Measurements from ENCODE around the gene NFIC. TPM values are rescaled to one million over a fixed set of nuclear protein-coding genes. Genes with fewer than 3 reads are reported as not detected.
A peak's percentile ranks its signal among the peaks of the same experiment; 100 is the strongest.

NFIC gene
- polyA plus RNA-seq, 4 donors, result 4.5 to 37.9 (median 8.2) TPM

DNA sequence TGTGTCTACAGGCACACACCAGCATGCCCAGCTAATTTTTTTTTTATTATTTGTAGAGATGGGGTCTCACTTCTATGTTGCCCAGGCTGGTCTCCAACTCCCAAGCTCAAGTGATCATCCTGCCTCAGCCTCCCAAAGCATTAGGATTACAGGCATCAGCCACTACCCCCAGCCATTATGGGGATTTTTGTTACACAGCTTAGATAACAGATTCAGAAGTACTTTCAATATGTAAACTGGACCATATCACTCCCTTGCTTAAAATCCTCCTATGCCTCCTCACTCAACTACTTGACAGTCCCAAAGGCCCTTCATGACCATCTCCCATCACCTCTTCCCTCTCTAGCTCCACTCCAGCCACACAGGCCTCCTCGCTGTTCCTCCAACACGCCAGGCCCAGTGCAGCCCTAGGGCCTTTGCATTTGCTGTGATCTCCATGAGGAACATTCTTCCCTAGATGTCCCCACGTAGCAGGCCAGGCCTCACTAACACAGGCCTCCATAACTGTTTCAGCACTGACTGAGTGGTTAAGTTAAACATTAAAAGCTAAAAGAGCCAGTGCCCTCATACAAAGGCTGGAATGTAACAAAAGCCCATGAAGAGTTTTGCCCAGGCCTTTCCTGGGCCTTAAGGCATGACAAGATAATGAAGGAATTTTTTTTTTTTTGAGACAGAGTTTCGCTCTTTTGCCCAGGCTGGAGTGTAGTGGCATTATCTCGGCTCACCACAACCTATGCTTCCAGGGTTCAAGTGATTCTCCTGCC lies 131.6 kb downstream of the NFIC start:
- Histone ChIP-seq H3K27ac (ENCODE audit: low read depth in 1 of 3, low read length in 2 of 3) (no peak overlapping the region), H3K9me3 (ENCODE audit: control insufficient read depth in 2 of 2, insufficient read depth in 1 of 2, low read depth in 1 of 2, low read length in 1 of 2) (no peaks in the 10 kb centered on the region), H3K27me3 (ENCODE audit: control insufficient read depth in 3 of 3, insufficient read depth in 3 of 3, low read length in 3 of 3) (no peaks in the 10 kb centered on the region), H3K4me1 (ENCODE audit: control insufficient read depth in 3 of 3, insufficient read depth in 2 of 3, low read depth in 1 of 3, low read length in 2 of 3) (peaks cover 0 to 4% (median 0%) of the 10 kb centered on the region in 3 donors), H3K4me3 (ENCODE audit: low read depth in 1 of 3, low read length in 3 of 3) (no peak overlapping the region), H3K36me3 (ENCODE audit: control insufficient read depth in 3 of 3, insufficient read depth in 2 of 3, low read depth in 1 of 3, low read length in 3 of 3) (peaks cover 0 to 49% (median 4%) of the 10 kb centered on the region in 3 donors)
- WGBS, 3 donors, result 96 to 98% (median 97%) methylated on average over 5 of the region's 5 CpGs
- no peak for FAIRE-seq
- no peak for DNase-seq

DNA sequence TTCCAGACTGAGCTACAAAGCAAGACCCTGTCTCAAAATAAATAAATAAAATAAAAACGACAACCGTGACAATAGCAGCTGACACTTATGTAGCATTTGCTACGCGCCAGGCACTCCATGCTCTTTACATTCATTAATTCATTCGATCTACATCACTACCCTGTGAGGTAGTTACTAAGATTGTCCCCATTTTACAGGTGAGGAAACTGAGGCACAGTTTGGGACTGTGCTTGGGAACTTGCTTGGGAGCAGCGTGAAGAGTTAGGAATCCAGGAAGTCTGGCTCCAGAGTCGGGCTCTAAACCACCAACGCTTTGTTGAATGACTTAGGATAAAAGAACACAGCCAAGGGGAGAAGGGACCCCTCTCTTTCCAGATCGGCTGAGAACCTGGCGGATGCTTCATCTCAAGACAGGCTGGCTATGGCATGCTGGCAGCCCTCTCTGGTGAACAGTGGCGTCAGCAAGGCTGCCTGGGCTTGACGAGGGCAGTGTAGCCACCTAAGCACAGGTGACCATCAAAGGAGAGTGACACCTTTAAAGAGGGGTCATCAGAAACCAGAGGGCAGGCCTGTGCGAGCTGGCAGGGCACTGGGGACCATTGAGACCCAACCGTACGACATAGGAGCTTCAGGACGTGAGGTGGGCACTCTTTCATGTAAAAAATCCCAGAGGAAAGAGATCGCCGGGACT lies 133.5 kb downstream of the NFIC start:
- Histone ChIP-seq H3K4me3 (ENCODE audit: low read depth in 1 of 3, low read length in 3 of 3) (peak overlapping the region; percentile 63 to 96 (median 66)), H3K27ac (ENCODE audit: low read depth in 1 of 3, low read length in 2 of 3) (peak overlapping the region; percentile 67 to 96 (median 86)), H3K36me3 (ENCODE audit: control insufficient read depth in 3 of 3, insufficient read depth in 2 of 3, low read depth in 1 of 3, low read length in 3 of 3) (peaks cover 0 to 32% (median 0%) of the 10 kb centered on the region in 3 donors), H3K4me1 (ENCODE audit: control insufficient read depth in 3 of 3, insufficient read depth in 2 of 3, low read depth in 1 of 3, low read length in 2 of 3) (peaks cover 0 to 4% (median 0%) of the 10 kb centered on the region in 3 donors), H3K9me3 (ENCODE audit: control insufficient read depth in 2 of 2, insufficient read depth in 1 of 2, low read depth in 1 of 2, low read length in 1 of 2) (no peaks in the 10 kb centered on the region), H3K27me3 (ENCODE audit: control insufficient read depth in 3 of 3, insufficient read depth in 3 of 3, low read length in 3 of 3) (no peaks in the 10 kb centered on the region)
- FAIRE-seq (no peak), DNase-seq (no peak)
- WGBS, 3 donors, result 23 to 24% (median 23%) methylated on average over 18 of the region's 18 CpGs

GRCh38 chr19:3500429-3501101 lies 134.2 kb downstream of the NFIC start, which contains the start of gene DOHH:
DOHH (minus strand) TSS chr19:3500674; CDS start chr19:3496814, 3,860 bp downstream.
- no peaks in the 10 kb centered on the region for H3K9me3 ChIP-seq (ENCODE audit: control insufficient read depth in 2 of 2, insufficient read depth in 1 of 2, low read depth in 1 of 2, low read length in 1 of 2)
- peaks cover 0 to 25% (median 0%) of the 10 kb centered on the region in 3 donors for H3K36me3 ChIP-seq (ENCODE audit: control insufficient read depth in 3 of 3, insufficient read depth in 2 of 3, low read depth in 1 of 3, low read length in 3 of 3)
- peak; percentile 98 to 99 for DNase-seq
- no peaks in the 10 kb centered on the region for H3K27me3 ChIP-seq (ENCODE audit: control insufficient read depth in 3 of 3, insufficient read depth in 3 of 3, low read length in 3 of 3)
- peak within 1 kb of the TSS; percentile 63 to 96 (median 66) for H3K4me3 ChIP-seq (ENCODE audit: low read depth in 1 of 3, low read length in 3 of 3)
- WGBS, 3 donors, result 0% methylated on average over 41 to 52 of the region's 52 CpGs
- peak within 1 kb of the TSS; percentile 67 to 96 (median 86) for H3K27ac ChIP-seq (ENCODE audit: low read depth in 1 of 3, low read length in 2 of 3)
- H3K4me1 ChIP-seq (ENCODE audit: control insufficient read depth in 3 of 3, insufficient read depth in 2 of 3, low read depth in 1 of 3, low read length in 2 of 3), result peaks cover 0 to 4% (median 0%) of the 10 kb centered on the region in 3 donors
- FAIRE-seq, result no peak

- DNase-seq (no peak), FAIRE-seq (no peak)
- Histone ChIP-seq H3K4me3 (ENCODE audit: low read depth in 1 of 3, low read length in 3 of 3) (no peak overlapping the region), H3K27ac (ENCODE audit: low read depth in 1 of 3, low read length in 2 of 3) (no peak overlapping the region), H3K4me1 (ENCODE audit: control insufficient read depth in 3 of 3, insufficient read depth in 2 of 3, low read depth in 1 of 3, low read length in 2 of 3) (peaks cover 0 to 4% (median 0%) of the 10 kb centered on the region in 3 donors), H3K27me3 (ENCODE audit: control insufficient read depth in 3 of 3, insufficient read depth in 3 of 3, low read length in 3 of 3) (no peaks in the 10 kb centered on the region), H3K9me3 (ENCODE audit: control insufficient read depth in 2 of 2, insufficient read depth in 1 of 2, low read depth in 1 of 2, low read length in 1 of 2) (no peaks in the 10 kb centered on the region), H3K36me3 (ENCODE audit: control insufficient read depth in 3 of 3, insufficient read depth in 2 of 3, low read depth in 1 of 3, low read length in 3 of 3) (peaks cover 0 to 13% (median 0%) of the 10 kb centered on the region in 3 donors)
- 86 to 92% (median 89%) methylated on average over 3 of the region's 3 CpGs for WGBS, 3 donors
Measured at GRCh38 chr19:3501780-3502179, 135.4 kb downstream of the NFIC start.

DNA sequence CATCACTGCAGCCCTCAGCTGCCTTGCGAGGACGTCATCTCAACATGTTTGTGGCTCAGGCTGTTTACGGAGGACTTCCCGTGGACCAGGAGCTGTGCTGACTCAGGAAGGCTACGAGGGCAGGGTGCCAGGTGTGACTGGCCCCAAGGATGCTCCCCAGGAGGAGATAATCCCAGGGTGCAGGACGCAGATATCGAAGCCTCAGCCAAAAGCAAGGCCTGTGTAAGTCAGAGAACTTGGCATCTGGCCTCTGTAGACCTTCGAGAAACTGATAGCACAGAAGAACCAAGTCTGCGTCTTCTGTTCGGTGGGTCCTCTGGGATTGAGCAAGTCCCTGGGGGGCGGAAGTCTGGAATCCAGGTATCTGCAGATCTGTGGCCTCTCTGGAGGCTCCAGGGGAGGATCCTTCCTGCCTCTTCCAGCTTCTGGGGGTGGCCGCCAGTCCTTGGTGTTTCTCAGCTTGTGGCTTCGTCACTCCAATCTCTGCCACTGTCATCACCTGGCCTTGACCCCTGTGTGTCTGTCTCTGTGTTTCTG lies 136.7 kb downstream of the NFIC start:
- H3K36me3 ChIP-seq (ENCODE audit: control insufficient read depth in 3 of 3, insufficient read depth in 2 of 3, low read depth in 1 of 3, low read length in 3 of 3), result peaks cover 0 to under 1% (median 0%) of the 10 kb centered on the region in 3 donors
- H3K9me3 ChIP-seq (ENCODE audit: control insufficient read depth in 2 of 2, insufficient read depth in 1 of 2, low read depth in 1 of 2, low read length in 1 of 2), result no peaks in the 10 kb centered on the region
- peaks cover 0 to 9% (median 0%) of the 10 kb centered on the region in 3 donors for H3K4me1 ChIP-seq (ENCODE audit: control insufficient read depth in 3 of 3, insufficient read depth in 2 of 3, low read depth in 1 of 3, low read length in 2 of 3)
- no peak overlapping the region for H3K27ac ChIP-seq (ENCODE audit: low read depth in 1 of 3, low read length in 2 of 3)
- WGBS, 3 donors, result 80 to 88% (median 84%) methylated on average over 13 of the region's 13 CpGs
- no peaks in the 10 kb centered on the region for H3K27me3 ChIP-seq (ENCODE audit: control insufficient read depth in 3 of 3, insufficient read depth in 3 of 3, low read length in 3 of 3)
- DNase-seq (no peak), FAIRE-seq (no peak)
- no peak overlapping the region for H3K4me3 ChIP-seq (ENCODE audit: low read depth in 1 of 3, low read length in 3 of 3)

- no peak overlapping the region for H3K4me3 ChIP-seq (ENCODE audit: low read depth in 1 of 3, low read length in 3 of 3)
- peaks cover 0 to 16% (median 4%) of the 10 kb centered on the region in 3 donors for H3K4me1 ChIP-seq (ENCODE audit: control insufficient read depth in 3 of 3, insufficient read depth in 2 of 3, low read depth in 1 of 3, low read length in 2 of 3)
- no peak overlapping the region for H3K27ac ChIP-seq (ENCODE audit: low read depth in 1 of 3, low read length in 2 of 3)
- no peaks in the 10 kb centered on the region for H3K9me3 ChIP-seq (ENCODE audit: control insufficient read depth in 2 of 2, insufficient read depth in 1 of 2, low read depth in 1 of 2, low read length in 1 of 2)
- H3K36me3 ChIP-seq (ENCODE audit: control insufficient read depth in 3 of 3, insufficient read depth in 2 of 3, low read depth in 1 of 3, low read length in 3 of 3), result peaks cover under 1 to 16% (median 2%) of the 10 kb centered on the region in 3 donors
- peak in 1 of 2 donors; percentile 22 for DNase-seq
- WGBS, 3 donors, result 77 to 89% (median 83%) methylated on average over 5 of the region's 5 CpGs
- H3K27me3 ChIP-seq (ENCODE audit: control insufficient read depth in 3 of 3, insufficient read depth in 3 of 3, low read length in 3 of 3), result no peaks in the 10 kb centered on the region
- no peak for FAIRE-seq
Measured at GRCh38 chr19:3504735-3505134, 138.4 kb downstream of the NFIC start.

DNA sequence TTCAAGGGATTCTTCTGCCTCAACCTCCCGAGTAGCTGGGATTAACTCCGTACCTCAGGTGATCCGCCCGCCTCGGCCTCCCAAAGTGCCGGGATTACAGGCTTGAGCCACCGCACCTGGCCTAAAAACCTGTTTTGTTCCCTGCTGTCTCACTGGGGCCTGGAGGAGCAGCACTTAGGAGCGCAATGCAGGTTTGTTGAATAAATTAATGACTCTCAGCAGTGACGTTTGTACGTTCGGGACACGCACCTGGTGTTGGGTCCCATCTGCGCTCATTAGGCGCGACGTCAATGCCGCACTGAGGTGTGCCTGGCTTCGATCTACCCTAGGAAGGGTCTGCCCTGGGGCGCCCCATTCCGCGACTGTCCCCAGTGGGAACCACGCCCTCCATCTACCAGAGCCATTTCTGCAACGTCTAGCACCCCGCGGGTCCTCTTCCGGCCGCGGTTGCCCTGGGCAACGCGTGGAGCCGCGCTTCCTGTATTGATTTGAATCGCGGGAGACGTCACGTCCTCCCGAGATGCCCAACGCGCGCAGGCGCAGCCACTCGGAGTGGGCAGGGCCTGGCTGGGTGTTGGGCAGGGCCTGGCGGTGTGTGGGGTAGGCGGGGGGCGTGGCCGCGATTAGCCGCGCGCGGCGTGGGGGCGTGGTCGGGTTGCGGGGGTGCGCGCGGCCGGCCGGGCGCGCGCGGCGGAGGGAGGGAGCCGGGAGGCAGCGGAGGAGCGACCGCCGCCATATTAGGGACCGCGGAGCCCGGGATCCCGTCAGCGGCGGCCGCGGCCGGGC lies 139.4 kb downstream of the NFIC start, which contains the start of gene FZR1:
TSS of gene FZR1 (plus strand) at position 714 of the 786 bp plus-strand sequence. CDS start 16,679 bp downstream, outside the sequence.
- Histone ChIP-seq H3K36me3 (ENCODE audit: control insufficient read depth in 3 of 3, insufficient read depth in 2 of 3, low read depth in 1 of 3, low read length in 3 of 3) (peaks cover 2 to 26% (median 2%) of the 10 kb centered on the region in 3 donors), H3K9me3 (ENCODE audit: control insufficient read depth in 2 of 2, insufficient read depth in 1 of 2, low read depth in 1 of 2, low read length in 1 of 2) (no peaks in the 10 kb centered on the region), H3K27me3 (ENCODE audit: control insufficient read depth in 3 of 3, insufficient read depth in 3 of 3, low read length in 3 of 3) (no peaks in the 10 kb centered on the region), H3K27ac (ENCODE audit: low read depth in 1 of 3, low read length in 2 of 3) (peak within 1 kb of the TSS; percentile 91 to 95 (median 91)), H3K4me3 (ENCODE audit: low read depth in 1 of 3, low read length in 3 of 3) (peak within 1 kb of the TSS; percentile 95 to 96 (median 96)), H3K4me1 (ENCODE audit: control insufficient read depth in 3 of 3, insufficient read depth in 2 of 3, low read depth in 1 of 3, low read length in 2 of 3) (peaks cover 0 to 15% (median 4%) of the 10 kb centered on the region in 3 donors)
- DNase-seq (peak; percentile 99 to 100), FAIRE-seq (no peak)
- WGBS, 3 donors, result 1 to 2% (median 1%) methylated on average over 56 to 79 of the region's 79 CpGs
